Psoas muscle (tissue), 8 donors: ENCODE results near the gene NUMB. TPM values are rescaled to one million over a fixed set of nuclear protein-coding genes. Genes with fewer than 3 reads are reported as not detected.
A peak's percentile ranks its signal among the peaks of the same experiment; 100 is the strongest.

Source experiments
- ATAC-seq, 4 donors: fragments of 200-7000 bp; cut with Tn5 transposase; one replicate each; pipeline ENCODE4 v1.9.1; 2020; ENCODE audit warnings: moderate library complexity in 3 of 4, mild to moderate bottlenecking in 2 of 4
- DNase-seq, 2 donors: peaks; one replicate each; pipeline ENCODE4 v3.0.0-alpha.2; 2020
- H3K27ac ChIP-seq: fragments of 200-600 bp; one replicate; pipeline ENCODE4 v1.8.0; 2022
- H3K27me3 ChIP-seq, 3 donors: fragments of 200-600 bp in 1 of 3; one replicate each; pipeline versions ENCODE4 v1.6.1 to v1.8.0; 2013 to 2022; ENCODE audit warnings: low read length in 2 of 3, mild to moderate bottlenecking in 2 of 3, moderate library complexity in 1 of 3; ENCODE audit not compliant: insufficient read depth in 3 of 3
- H3K36me3 ChIP-seq, 2 donors: fragments of 200-600 bp in 1 of 2; one replicate each; pipeline versions ENCODE4 v1.6.1 to v1.8.0; 2013 to 2022; ENCODE audit warnings: low read depth in 1 of 2, mild to moderate bottlenecking in 1 of 2, moderate library complexity in 1 of 2; ENCODE audit not compliant: insufficient read depth in 1 of 2
- H3K4me1 ChIP-seq: fragments of 200-600 bp; one replicate; pipeline ENCODE4 v1.8.0; 2022
- H3K4me3 ChIP-seq: fragments of 200-600 bp; one replicate; pipeline ENCODE4 v1.8.0; 2022; ENCODE audit warnings: mild to moderate bottlenecking
- H3K9me3 ChIP-seq: fragments of 200-600 bp; one replicate; pipeline ENCODE4 v1.8.0; 2022
- WGBS, 3 donors: extraction: QIAGEN DNeasy Blood & Tissue Kit; methylation state at CpG; one replicate each; pipeline versions ENCODE4 v1.1.6 to v1.1.7; 2013; 5-methylcytosine and 5-hydroxymethylcytosine counted together
- intact Hi-C, 2 donors: fragments of 100-400 bp; cut with DNase I; formaldehyde crosslinking; loops; one replicate each; pipeline versions ENCODE4 v1.11.0 to v1.14.2; 2022
- polyA plus RNA-seq, 3 donors: library from polyadenylated mRNA; stranded (reverse); fragments of 200-250 nt; gene quantifications; one replicate each; pipeline ENCODE4 v1.2.3, GENCODE V29; 2013
- total RNA-seq, 4 donors: library from RNA; stranded (reverse); fragmentation: NEBNext Ultra II Directional in 2 of 4; extraction: Animal tissue kit (Norgen Biotek cat#: 25700) in 2 of 4; gene quantifications; one replicate each; pipeline versions ENCODE4 v1.2.1 to v1.2.4, GENCODE V29; 2021 to 2023
- TF ChIP-seq, protein P1 (sequence below): fragments of 200-600 bp; IDR thresholded peaks from one replicate; pipeline ENCODE4 v1.8.0; 2022; ENCODE audit warnings: antibody characterized with exemption
- donor health status: healthy with polysubstance abuse.
- donor health status: DM: no; HTN: no; CAD: no; lungs with moderate emphysema.
- donor health status: Bipolar disorder and iron deficiency.
- donor health status: healthy.
- donor health status: DM: yes; HTN: yes; CAD: no.
- donor health status: DM: no; HTN: no; CAD: no.
- donor health status: DM: no; HTN: no; CAD: no.
- donor health status: DM: yes; HTN: yes; CAD: no.

NUMB gene
- total and polyA plus RNA-seq, 7 donors = 12.5 to 26.4 (median 24.6) TPM

GRCh38 chr14:73236752-73237218 is 221.6 kb downstream of the NUMB start:
- intact Hi-C loops = no loop called here
- Histone ChIP-seq H3K27me3 (peaks cover 0 to 68% (median 25%) of the 10 kb centered on the region in 3 donors), H3K4me3 (peak overlapping the region; percentile 63), H3K9me3 (no peaks in the 10 kb centered on the region), H3K27ac (no peak overlapping the region), H3K36me3 (no peaks in the 10 kb centered on the region), H3K4me1 (peaks cover 15% of the 10 kb centered on the region)
- TF ChIP-seq, protein P1, sequence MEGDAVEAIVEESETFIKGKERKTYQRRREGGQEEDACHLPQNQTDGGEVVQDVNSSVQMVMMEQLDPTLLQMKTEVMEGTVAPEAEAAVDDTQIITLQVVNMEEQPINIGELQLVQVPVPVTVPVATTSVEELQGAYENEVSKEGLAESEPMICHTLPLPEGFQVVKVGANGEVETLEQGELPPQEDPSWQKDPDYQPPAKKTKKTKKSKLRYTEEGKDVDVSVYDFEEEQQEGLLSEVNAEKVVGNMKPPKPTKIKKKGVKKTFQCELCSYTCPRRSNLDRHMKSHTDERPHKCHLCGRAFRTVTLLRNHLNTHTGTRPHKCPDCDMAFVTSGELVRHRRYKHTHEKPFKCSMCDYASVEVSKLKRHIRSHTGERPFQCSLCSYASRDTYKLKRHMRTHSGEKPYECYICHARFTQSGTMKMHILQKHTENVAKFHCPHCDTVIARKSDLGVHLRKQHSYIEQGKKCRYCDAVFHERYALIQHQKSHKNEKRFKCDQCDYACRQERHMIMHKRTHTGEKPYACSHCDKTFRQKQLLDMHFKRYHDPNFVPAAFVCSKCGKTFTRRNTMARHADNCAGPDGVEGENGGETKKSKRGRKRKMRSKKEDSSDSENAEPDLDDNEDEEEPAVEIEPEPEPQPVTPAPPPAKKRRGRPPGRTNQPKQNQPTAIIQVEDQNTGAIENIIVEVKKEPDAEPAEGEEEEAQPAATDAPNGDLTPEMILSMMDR = no peak
- ATAC-seq (no peak), DNase-seq (no peak)
- 62 to 74% (median 66%) methylated on average over 6 to 7 of the region's 7 CpGs for WGBS, 3 donors

DNA sequence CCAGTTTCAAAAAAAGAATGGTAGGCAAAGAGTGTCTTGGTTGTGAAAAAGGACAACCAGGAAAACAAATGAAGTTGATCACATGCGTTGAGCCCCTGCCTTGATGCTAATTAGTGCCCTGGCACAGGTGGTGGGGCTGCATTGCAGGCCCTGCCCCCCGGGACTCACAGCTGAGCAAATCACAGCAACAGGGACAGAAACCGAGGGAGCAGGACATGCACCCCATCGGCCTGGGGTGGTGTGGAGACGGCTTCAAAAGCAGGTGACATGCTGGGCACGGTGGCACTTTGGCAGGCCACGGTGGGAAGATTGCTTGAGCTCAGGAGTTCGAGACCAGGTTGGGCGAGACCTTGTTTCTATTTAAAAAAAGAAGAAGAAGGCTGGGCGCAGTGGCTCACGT is 222.2 kb downstream of the NUMB start:
- TF ChIP-seq, protein P1 = no peak
- Histone ChIP-seq H3K9me3 (no peaks in the 10 kb centered on the region), H3K27me3 (peaks cover 0 to 64% (median 23%) of the 10 kb centered on the region in 3 donors), H3K4me1 (peaks cover 15% of the 10 kb centered on the region), H3K27ac (no peak overlapping the region), H3K36me3 (no peaks in the 10 kb centered on the region), H3K4me3 (no peak overlapping the region)
- DNase-seq (no peak), ATAC-seq (no peak)
- 68 to 78% (median 77%) methylated on average over 11 of the region's 11 CpGs for WGBS, 3 donors
- intact Hi-C loops = no loop called here

DNA sequence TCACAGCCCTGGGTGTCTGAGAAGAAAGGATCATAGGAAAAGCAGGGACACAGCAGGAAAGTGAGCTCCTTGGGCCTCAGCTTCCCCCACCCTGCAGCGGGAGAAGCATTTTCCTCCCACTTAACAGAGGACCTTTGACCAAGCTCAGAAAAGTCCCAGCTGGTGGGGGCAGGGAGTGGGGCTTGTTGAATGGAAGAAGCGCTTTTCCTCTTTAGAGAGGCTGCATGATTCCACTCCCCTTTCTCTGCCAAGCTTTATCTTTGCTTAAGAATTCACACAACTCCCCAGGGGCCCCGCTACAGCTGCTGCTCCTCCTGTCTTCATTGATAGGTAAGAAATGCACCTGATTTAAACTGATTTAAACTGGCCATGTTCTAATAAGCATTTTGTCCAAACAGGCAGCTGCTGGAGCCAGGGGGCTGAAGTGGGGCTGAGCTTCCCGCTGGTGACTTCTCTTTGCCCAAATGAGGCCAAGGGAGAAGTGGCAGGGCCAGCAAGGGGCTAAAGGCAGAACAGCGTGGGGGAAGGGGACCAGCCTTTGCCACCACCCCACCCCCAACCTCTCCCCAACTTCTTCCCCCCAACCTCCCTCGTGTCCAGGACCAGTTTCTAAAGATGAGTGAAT is 222.7 kb downstream of the NUMB start:
- Histone ChIP-seq H3K27me3 (peaks cover 0 to 60% (median 23%) of the 10 kb centered on the region in 3 donors), H3K4me3 (no peak overlapping the region), H3K27ac (no peak overlapping the region), H3K36me3 (no peaks in the 10 kb centered on the region), H3K4me1 (peaks cover 15% of the 10 kb centered on the region), H3K9me3 (no peaks in the 10 kb centered on the region)
- TF ChIP-seq, protein P1 = no peak
- ATAC-seq = no peak
- peak in 1 of 2 donors; percentile 22 for DNase-seq
- intact Hi-C loops = no loop called here
- 58 to 63% (median 60%) methylated on average over 6 of the region's 6 CpGs for WGBS, 3 donors

DNA sequence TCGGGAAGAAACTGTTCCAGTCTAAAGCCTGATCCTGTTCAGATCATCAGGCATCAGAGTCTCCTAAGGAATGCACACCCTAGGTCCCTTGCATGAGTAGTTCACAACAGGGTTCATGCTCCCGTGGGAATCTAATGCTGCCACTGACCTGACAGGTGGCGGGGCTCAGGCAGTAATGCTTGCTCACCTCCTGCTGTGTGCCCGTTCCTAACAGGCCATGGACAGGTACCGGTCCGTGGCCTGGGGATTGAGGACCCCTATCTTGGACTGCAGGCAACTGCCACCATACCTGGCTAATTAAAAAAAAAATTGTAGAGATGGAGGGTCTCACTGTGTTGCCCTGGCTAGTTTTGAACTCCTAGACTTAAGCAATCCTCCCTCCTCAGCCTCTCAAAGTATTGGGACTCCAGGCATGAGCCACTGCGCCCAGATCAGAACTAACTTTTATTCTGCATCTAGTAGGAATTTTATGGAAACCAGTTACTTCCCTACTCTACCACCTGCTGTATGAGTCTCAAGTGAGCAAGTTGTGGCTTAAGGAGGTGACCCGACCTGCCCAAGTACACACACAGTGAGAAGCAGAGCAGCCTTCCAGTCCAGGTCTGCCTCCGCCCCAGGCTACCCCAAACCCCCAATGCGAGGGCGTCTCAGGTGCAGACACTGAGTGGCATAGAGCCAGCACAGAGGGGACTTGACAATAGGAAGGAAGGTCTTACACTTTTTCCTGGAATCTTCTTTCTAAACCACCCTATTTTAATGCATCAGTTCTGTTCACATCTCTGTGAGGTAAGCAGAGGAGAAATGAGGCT is 223.6 kb downstream of the NUMB start:
- H3K4me3 ChIP-seq = no peak overlapping the region
- no peak overlapping the region for H3K27ac ChIP-seq
- H3K9me3 ChIP-seq = no peaks in the 10 kb centered on the region
- DNase-seq (no peak), ATAC-seq (no peak)
- H3K36me3 ChIP-seq = no peaks in the 10 kb centered on the region
- peaks cover 0 to 53% (median 21%) of the 10 kb centered on the region in 3 donors for H3K27me3 ChIP-seq
- 78 to 85% (median 78%) methylated on average over 11 of the region's 11 CpGs for WGBS, 3 donors
- peaks cover 13% of the 10 kb centered on the region for H3K4me1 ChIP-seq
- TF ChIP-seq, protein P1 = no peak
- intact Hi-C loops = no loop called here
